Hepatocyte (in vitro differentiated cells): ENCODE measurements around the gene GJB5.

Source experiments
- EZH2 ChIP-seq: fragments of 200-600 bp; sonication (generic); IDR thresholded peaks from 2 replicates; pipeline ENCODE4 v1.6.1; 2016; ENCODE audit warnings: antibody characterized with exemption, mild to moderate bottlenecking, borderline replicate concordance
- EZH2phosphoT487 ChIP-seq: fragments of 200-600 bp; sonication (generic); IDR thresholded peaks from one replicate; pipeline ENCODE4 v1.6.1; 2018; ENCODE audit warnings: antibody characterized with exemption, mild to moderate bottlenecking, low read depth, moderate library complexity; ENCODE audit not compliant: unreplicated experiment, severe bottlenecking
- TF ChIP-seq, protein P1 (sequence below): fragments of 200-600 bp; sonication (generic); IDR thresholded peaks from 2 replicates; pipeline ENCODE4 v1.5.1; 2016; ENCODE audit warnings: antibody characterized with exemption, mild to moderate bottlenecking; ENCODE audit not compliant: poor library complexity

DNA sequence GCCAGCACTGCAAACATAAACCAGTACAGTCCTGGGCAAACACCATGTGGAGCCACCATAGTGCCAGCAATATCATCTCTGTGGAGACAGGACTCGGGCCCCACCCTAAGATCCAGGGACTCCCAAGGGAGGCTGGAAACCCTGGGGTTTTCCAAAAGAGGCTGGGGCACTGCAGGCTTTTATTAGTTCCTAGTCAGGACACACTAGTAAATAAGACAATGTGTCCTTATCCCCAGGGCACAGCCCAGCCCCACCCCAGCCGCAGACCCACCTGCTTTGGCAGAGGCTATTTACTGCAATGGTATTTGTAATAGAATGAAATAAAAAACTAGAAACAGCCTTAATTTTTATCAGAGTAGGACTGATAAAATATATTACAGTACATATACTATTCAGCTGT lies 25.7 kb downstream of the GJB5 start:
- TF ChIP-seq, protein P1, sequence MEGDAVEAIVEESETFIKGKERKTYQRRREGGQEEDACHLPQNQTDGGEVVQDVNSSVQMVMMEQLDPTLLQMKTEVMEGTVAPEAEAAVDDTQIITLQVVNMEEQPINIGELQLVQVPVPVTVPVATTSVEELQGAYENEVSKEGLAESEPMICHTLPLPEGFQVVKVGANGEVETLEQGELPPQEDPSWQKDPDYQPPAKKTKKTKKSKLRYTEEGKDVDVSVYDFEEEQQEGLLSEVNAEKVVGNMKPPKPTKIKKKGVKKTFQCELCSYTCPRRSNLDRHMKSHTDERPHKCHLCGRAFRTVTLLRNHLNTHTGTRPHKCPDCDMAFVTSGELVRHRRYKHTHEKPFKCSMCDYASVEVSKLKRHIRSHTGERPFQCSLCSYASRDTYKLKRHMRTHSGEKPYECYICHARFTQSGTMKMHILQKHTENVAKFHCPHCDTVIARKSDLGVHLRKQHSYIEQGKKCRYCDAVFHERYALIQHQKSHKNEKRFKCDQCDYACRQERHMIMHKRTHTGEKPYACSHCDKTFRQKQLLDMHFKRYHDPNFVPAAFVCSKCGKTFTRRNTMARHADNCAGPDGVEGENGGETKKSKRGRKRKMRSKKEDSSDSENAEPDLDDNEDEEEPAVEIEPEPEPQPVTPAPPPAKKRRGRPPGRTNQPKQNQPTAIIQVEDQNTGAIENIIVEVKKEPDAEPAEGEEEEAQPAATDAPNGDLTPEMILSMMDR: no peak
- TF ChIP-seq EZH2phosphoT487: no peak
- no peak for TF ChIP-seq EZH2
